Adipocyte (in vitro differentiated cells): ENCODE data around the gene KBTBD7.
"Not testable (repeated sequence)": the region's sequence is repeated elsewhere in the genome, so short reads cannot be mapped to it uniquely, and the experiment has no call there.

Experiments
- DNase-seq: peaks from one replicate; pipeline ENCODE4 v3.0.0-alpha.2; 2015; ENCODE audit warnings: low read depth
- H3K27me3 ChIP-seq: replicated peaks from 2 replicates; pipeline ENCODE4 v1.7.0; 2013; ENCODE audit warnings: mild to moderate bottlenecking, low read length, moderate library complexity; ENCODE audit not compliant: control insufficient read depth, insufficient read depth
- H3K36me3 ChIP-seq: 2 replicates; pipeline ENCODE4 v1.7.0; 2013; ENCODE audit warnings: low read length, mild to moderate bottlenecking, moderate library complexity; ENCODE audit not compliant: control insufficient read depth, insufficient read depth, severe bottlenecking
- H3K4me1 ChIP-seq: 2 replicates; pipeline ENCODE4 v1.7.0; 2013; ENCODE audit warnings: mild to moderate bottlenecking, low read length, moderate library complexity; ENCODE audit not compliant: control insufficient read depth, insufficient read depth
- H3K4me3 ChIP-seq: 2 replicates; pipeline ENCODE4 v1.7.0; 2013; ENCODE audit warnings: mild to moderate bottlenecking, low read length, moderate library complexity
- H3K9ac ChIP-seq: 2 replicates; pipeline ENCODE4 v1.7.0; 2013; ENCODE audit warnings: mild to moderate bottlenecking, low read length, moderate library complexity
- H3K9me3 ChIP-seq: 2 replicates; pipeline ENCODE4 v1.7.0; 2013; ENCODE audit warnings: mild to moderate bottlenecking, low read length, moderate library complexity; ENCODE audit not compliant: control insufficient read depth

KBTBD7 gene

GRCh38 chr13:41193469-41193868, 900 bp downstream of the KBTBD7 start:
- peaks cover 35% of the 10 kb centered on the region for H3K4me1 ChIP-seq
- no peak overlapping the region for H3K9ac ChIP-seq
- H3K27me3 ChIP-seq: no peaks in the 10 kb centered on the region
- H3K36me3 ChIP-seq: no peaks in the 10 kb centered on the region
- no peak for DNase-seq
- peak overlapping the region; percentile 86 for H3K4me3 ChIP-seq
- no peaks in the 10 kb centered on the region for H3K9me3 ChIP-seq

DNA sequence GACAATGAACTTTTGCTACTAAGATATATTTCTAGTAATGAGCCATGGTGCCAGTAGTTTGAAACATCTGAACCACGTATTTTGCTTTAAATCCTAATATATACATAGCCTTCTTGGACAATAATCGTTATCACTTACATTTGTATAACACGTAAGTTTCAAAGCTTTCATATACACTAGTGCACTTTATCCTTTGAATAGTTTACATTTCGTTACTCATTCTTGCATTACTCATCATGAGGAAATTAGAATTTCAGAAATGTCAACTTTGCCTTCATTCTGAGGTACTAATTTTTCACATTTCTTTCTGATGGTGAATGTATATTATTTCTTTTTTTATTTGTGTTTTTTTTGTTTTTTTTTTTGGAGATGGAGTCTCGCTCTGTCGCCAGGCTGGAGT, 5.8 kb downstream of the KBTBD7 start:
- Histone ChIP-seq H3K4me3 (no peak overlapping the region), H3K27me3 (no peaks in the 10 kb centered on the region), H3K9me3 (no peaks in the 10 kb centered on the region), H3K4me1 (peaks cover 35% of the 10 kb centered on the region), H3K9ac (no peak overlapping the region), H3K36me3 (no peaks in the 10 kb centered on the region)
- peak; percentile 47 for DNase-seq

GRCh38 chr13:41186481-41186880, 7.9 kb downstream of the KBTBD7 start:
- Histone ChIP-seq H3K4me1 (peaks cover 17% of the 10 kb centered on the region), H3K27me3 (no peaks in the 10 kb centered on the region), H3K9me3 (no peaks in the 10 kb centered on the region), H3K9ac (no peak overlapping the region), H3K4me3 (no peak overlapping the region), H3K36me3 (no peaks in the 10 kb centered on the region)
- DNase-seq: no peak

DNA sequence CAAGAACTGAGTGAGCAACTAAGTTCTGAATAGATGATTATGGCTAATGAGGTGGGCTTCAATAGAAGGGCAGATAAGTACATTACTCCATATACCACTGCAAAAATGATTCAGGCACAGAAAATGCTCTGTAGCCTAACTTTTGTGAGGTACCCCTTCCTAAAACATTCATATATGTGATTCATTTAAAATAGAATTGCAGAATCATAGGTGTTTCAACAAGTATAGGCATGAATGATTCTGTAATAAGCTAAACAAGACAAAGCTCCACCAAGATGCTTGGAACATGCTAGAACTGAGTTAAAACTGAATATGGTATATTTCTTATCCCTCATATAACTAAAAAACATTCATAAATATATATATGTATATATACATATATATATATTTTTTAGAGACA, 12.1 kb downstream of the KBTBD7 start:
- H3K27me3 ChIP-seq: no peaks in the 10 kb centered on the region
- no peak overlapping the region for H3K4me3 ChIP-seq
- H3K36me3 ChIP-seq: no peaks in the 10 kb centered on the region
- no peaks in the 10 kb centered on the region for H3K9me3 ChIP-seq
- H3K4me1 ChIP-seq: peaks cover 23% of the 10 kb centered on the region
- no peak overlapping the region for H3K9ac ChIP-seq
- DNase-seq: no peak

DNA sequence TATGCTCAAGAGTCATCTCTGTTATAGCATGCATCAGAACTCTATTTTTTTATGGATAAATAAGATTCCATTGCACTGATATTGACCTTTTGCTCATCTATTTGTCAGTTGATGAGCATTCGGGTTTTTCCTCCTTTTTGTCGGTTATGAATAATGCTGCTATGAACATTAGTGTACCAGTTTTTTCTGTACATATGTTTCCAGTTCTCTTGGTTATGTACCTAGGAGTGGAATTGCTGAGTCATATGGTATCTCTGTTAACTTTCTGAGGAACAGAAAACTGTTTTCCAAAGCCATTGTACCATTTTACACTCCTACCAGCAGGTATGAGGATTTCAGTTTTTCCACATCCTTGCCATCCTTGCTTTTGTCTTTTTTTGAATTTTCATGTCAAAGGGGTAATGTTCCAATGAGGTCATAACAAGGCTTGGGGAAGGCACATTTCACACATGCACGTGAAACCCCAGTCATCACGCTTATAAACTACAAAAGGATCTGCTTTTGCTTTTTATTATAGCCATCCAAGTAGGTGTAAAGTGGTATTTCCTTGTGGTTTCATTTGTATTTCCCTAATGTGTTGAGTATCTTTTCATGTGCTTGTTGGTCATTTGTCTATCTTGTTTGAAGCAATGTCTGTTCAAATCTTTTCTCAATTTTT, 14.6 kb downstream of the KBTBD7 start:
- no peak overlapping the region for H3K9ac ChIP-seq
- H3K4me1 ChIP-seq: peaks cover 23% of the 10 kb centered on the region
- no peaks in the 10 kb centered on the region for H3K27me3 ChIP-seq
- no peaks in the 10 kb centered on the region for H3K36me3 ChIP-seq
- H3K9me3 ChIP-seq: peaks cover 4% of the 10 kb centered on the region
- DNase-seq: peak; percentile 69
- no peak overlapping the region for H3K4me3 ChIP-seq

GRCh38 chr13:41178040-41178439, 16.3 kb downstream of the KBTBD7 start:
- no peak overlapping the region for H3K4me3 ChIP-seq
- H3K9me3 ChIP-seq: peaks cover 4% of the 10 kb centered on the region
- peak; percentile 27 for DNase-seq

GRCh38 chr13:41177616-41178015, 16.8 kb downstream of the KBTBD7 start:
- Histone ChIP-seq H3K4me1 (peaks cover 23% of the 10 kb centered on the region), H3K27me3 (no peaks in the 10 kb centered on the region), H3K36me3 (no peaks in the 10 kb centered on the region), H3K4me3 (no peak overlapping the region), H3K9ac (no peak overlapping the region), H3K9me3 (peaks cover 4% of the 10 kb centered on the region)
- peak; percentile 63 for DNase-seq

More at GRCh38 chr13:41178040-41178439, 16.3 kb downstream of the KBTBD7 start:
- Histone ChIP-seq H3K27me3 (no peaks in the 10 kb centered on the region), H3K9ac (no peak overlapping the region), H3K36me3 (no peaks in the 10 kb centered on the region), H3K4me1 (peaks cover 23% of the 10 kb centered on the region)

DNA sequence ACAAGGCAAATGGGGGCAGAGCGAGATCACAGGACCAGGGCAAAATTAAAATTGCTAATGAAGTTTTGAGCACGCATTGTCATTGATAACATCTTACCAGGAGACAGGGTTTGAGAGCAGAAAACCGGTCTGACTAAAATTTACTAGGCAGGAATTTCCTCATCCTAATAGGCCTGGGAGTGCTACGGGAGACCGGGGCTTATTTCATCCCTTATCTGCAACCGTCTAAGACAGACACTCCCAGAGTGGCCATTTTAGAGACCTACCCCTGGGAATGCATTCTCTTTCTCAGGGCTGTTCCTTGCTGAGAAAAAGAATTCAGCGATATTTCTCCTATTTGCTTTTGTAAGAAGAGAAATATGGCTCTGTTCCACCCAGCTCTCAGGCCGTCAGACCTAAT, 18.8 kb downstream of the KBTBD7 start:
- H3K4me1 ChIP-seq: peaks cover 23% of the 10 kb centered on the region
- H3K27me3 ChIP-seq, H3K4me3 ChIP-seq, DNase-seq, H3K36me3 ChIP-seq, H3K9ac ChIP-seq, H3K9me3 ChIP-seq: not testable (repeated sequence)

- DNase-seq: no peak
- no peaks in the 10 kb centered on the region for H3K9me3 ChIP-seq
- H3K4me3 ChIP-seq: no peak overlapping the region
- H3K4me1 ChIP-seq: no peaks in the 10 kb centered on the region
- no peaks in the 10 kb centered on the region for H3K27me3 ChIP-seq
- no peak overlapping the region for H3K9ac ChIP-seq
- H3K36me3 ChIP-seq: no peaks in the 10 kb centered on the region
These were observed 32.2 kb downstream of the KBTBD7 start for GRCh38 chr13:41162151-41162550.

DNA sequence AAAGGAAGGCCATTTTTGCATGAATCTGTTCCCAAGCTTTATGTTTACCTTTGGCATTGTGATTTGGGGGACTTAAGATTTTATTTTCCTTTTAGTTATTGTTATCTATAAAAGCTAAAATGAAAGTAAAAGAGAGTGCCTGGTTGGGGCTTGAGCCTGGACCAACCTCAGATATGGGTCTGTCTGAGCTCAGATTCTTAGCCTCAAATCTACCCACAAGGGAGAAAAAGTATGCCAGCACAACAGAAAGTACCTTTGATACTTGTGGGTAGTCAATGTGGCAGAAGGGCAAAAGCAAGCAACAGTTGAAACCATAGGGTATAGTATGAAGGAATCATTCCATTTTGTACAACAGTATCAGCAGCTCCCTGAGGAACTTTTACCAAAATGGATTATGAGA, 35.2 kb downstream of the KBTBD7 start:
- Histone ChIP-seq H3K4me1 (no peaks in the 10 kb centered on the region), H3K9me3 (no peaks in the 10 kb centered on the region), H3K4me3 (no peak overlapping the region), H3K27me3 (no peaks in the 10 kb centered on the region), H3K36me3 (no peaks in the 10 kb centered on the region), H3K9ac (no peak overlapping the region)
- no peak for DNase-seq

DNA sequence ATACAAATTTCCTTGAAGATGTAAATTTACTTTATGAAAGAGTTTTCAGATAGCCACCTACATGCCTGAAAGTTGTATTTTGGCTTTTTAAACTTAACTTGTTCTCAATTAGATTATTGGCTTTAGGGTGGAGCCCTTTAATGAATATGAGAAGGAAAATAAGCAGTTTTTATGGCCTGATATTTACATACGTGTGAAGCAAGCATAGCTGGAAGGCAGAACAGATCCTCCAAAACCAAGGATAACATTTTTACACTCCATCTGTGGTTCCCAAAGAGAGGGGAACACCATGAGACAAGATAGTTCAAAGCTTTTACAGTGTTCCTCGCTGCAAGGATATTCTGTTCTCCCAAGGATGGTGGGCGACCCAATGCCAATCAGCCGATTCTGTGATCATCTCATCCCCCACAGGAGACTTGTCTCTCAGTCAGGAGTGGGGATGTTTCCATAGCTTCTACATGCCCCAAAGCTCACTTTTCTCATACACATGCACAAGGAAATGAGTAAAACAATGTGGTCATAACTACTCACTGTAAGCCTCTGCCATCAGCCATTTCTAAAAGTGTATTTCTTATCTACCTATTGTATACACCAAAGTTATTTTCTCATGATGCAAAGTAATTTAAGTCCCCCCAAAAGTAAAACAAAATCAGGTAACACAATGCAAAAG, 37.2 kb downstream of the KBTBD7 start:
- Histone ChIP-seq H3K36me3 (no peaks in the 10 kb centered on the region), H3K4me1 (peaks cover 5% of the 10 kb centered on the region), H3K9ac (no peak overlapping the region), H3K27me3 (no peaks in the 10 kb centered on the region), H3K9me3 (peaks cover 3% of the 10 kb centered on the region), H3K4me3 (no peak overlapping the region)
- DNase-seq: no peak
